Measurements from ENCODE around the gene ADPRS.

DNA sequence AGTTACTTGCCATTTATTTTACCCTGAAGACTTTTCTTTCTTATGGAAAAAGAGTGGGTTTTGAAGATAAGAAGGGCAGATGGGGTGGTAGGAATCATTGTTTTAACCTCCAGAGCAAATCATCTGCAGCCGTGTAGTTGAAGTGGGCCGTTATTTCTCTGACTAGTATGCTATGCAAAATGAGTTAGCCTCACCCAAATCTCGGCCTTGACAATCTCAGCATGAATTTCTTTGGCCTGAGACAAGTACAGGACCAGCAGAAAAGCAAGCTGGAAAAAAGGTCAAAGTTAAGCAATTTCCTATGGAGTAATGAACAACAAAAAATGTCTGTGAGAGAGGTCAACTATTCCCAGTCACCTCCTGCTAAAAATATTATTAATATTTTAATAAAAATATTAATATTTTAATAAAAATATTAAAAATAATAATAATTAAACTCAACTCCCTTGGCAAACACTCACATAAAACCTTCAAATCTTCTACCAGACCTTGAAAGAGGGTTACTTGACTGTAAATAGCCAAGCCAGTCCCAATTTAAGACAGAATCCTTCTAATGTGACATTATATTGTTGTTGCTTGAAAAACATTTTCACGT, 11.6 kb upstream of the ADPRS start:
- TF ChIP-seq POLR2AphosphoS5 (IDR thresholded peaks at IDR 0.05) = no peak
- TF ChIP-seq, protein P1, sequence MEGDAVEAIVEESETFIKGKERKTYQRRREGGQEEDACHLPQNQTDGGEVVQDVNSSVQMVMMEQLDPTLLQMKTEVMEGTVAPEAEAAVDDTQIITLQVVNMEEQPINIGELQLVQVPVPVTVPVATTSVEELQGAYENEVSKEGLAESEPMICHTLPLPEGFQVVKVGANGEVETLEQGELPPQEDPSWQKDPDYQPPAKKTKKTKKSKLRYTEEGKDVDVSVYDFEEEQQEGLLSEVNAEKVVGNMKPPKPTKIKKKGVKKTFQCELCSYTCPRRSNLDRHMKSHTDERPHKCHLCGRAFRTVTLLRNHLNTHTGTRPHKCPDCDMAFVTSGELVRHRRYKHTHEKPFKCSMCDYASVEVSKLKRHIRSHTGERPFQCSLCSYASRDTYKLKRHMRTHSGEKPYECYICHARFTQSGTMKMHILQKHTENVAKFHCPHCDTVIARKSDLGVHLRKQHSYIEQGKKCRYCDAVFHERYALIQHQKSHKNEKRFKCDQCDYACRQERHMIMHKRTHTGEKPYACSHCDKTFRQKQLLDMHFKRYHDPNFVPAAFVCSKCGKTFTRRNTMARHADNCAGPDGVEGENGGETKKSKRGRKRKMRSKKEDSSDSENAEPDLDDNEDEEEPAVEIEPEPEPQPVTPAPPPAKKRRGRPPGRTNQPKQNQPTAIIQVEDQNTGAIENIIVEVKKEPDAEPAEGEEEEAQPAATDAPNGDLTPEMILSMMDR (IDR thresholded peaks at IDR 0.05) = no peak
- TF ChIP-seq POLR2A (IDR thresholded peaks at IDR 0.05) = no peak
- TF ChIP-seq EP300 (IDR thresholded peaks at IDR 0.05) = no peak

Measured in gastroesophageal sphincter (tissue), 3 donors.